Ascending aorta (tissue), 2 donors: Measurements from ENCODE around the gene MTHFD2L. TPM values are rescaled to one million over a fixed set of nuclear protein-coding genes. Genes with fewer than 3 reads are reported as not detected.

ENCODE experiments used
- DNase-seq, 2 donors: peaks; one replicate each; pipeline ENCODE4 v3.0.0-alpha.2; 2019; ENCODE audit warnings: low spot score in 2 of 2
- H3K27ac ChIP-seq, 2 donors: fragments of 200-600 bp; sonication (generic); one replicate each; pipeline ENCODE4 v1.5.1; 2016 to 2017; ENCODE audit warnings: mild to moderate bottlenecking in 1 of 2
- H3K27me3 ChIP-seq: fragments of 200-600 bp; sonication (generic); one replicate; pipeline ENCODE4 v1.5.1; 2017
- H3K36me3 ChIP-seq, 2 donors: fragments of 200-600 bp; sonication (generic); one replicate each; pipeline ENCODE4 v1.5.1; 2016
- H3K4me1 ChIP-seq, 2 donors: fragments of 200-600 bp; sonication (generic); one replicate each; pipeline ENCODE4 v1.5.1; 2016 to 2017; ENCODE audit warnings: mild to moderate bottlenecking in 1 of 2
- H3K4me3 ChIP-seq, 2 donors: fragments of 200-600 bp; sonication (generic); one replicate each; pipeline ENCODE4 v1.5.1; 2016 to 2017; ENCODE audit warnings: mild to moderate bottlenecking in 1 of 2
- H3K9me3 ChIP-seq, 2 donors: fragments of 200-600 bp; sonication (generic); one replicate each; pipeline ENCODE4 v1.5.1; 2016
- intact Hi-C: fragments of 100-400 bp; cut with DNase I; formaldehyde crosslinking; loops from one replicate; pipeline ENCODE4 v1.15.1; 2023
- total RNA-seq: library from RNA; depleted of rRNA; stranded (reverse); fragments of >200 nt; gene quantifications from one replicate; pipeline ENCODE4 v1.1.0, GENCODE V29; 2016
- TF ChIP-seq, protein P1 (sequence below), 3 experiments: fragments of 200-600 bp in 2 of 3; fragments of 450-650 bp in 1 of 3; sonication (generic) in 2 of 3; IDR thresholded peaks; one replicate each; pipeline ENCODE4 v1.5.1; 2016 to 2019; ENCODE audit warnings: antibody characterized with exemption in 3 of 3, mild to moderate bottlenecking in 1 of 3, moderate library complexity in 1 of 3

The MTHFD2L gene
- total RNA-seq, 1 donor from 2014 or later, result not detected

GRCh38 chr4:74190332-74190731 is 32.4 kb downstream of the MTHFD2L start:
- H3K9me3 ChIP-seq, result no peaks in the 10 kb centered on the region
- intact Hi-C loops, result no loop called here
- no peak for DNase-seq
- no peaks in the 10 kb centered on the region for H3K36me3 ChIP-seq
- H3K4me3 ChIP-seq, result no peak overlapping the region
- no peak overlapping the region for H3K27ac ChIP-seq
- H3K4me1 ChIP-seq, result no peaks in the 10 kb centered on the region
- TF ChIP-seq, protein P1, sequence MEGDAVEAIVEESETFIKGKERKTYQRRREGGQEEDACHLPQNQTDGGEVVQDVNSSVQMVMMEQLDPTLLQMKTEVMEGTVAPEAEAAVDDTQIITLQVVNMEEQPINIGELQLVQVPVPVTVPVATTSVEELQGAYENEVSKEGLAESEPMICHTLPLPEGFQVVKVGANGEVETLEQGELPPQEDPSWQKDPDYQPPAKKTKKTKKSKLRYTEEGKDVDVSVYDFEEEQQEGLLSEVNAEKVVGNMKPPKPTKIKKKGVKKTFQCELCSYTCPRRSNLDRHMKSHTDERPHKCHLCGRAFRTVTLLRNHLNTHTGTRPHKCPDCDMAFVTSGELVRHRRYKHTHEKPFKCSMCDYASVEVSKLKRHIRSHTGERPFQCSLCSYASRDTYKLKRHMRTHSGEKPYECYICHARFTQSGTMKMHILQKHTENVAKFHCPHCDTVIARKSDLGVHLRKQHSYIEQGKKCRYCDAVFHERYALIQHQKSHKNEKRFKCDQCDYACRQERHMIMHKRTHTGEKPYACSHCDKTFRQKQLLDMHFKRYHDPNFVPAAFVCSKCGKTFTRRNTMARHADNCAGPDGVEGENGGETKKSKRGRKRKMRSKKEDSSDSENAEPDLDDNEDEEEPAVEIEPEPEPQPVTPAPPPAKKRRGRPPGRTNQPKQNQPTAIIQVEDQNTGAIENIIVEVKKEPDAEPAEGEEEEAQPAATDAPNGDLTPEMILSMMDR (IDR thresholded peaks at IDR 0.05), result no peak
- no peaks in the 10 kb centered on the region for H3K27me3 ChIP-seq

- no peak overlapping the region for H3K27ac ChIP-seq
- TF ChIP-seq, protein P1 (IDR thresholded peaks at IDR 0.05), result no peak
- no peaks in the 10 kb centered on the region for H3K27me3 ChIP-seq
- H3K9me3 ChIP-seq, result no peaks in the 10 kb centered on the region
- DNase-seq, result no peak
- H3K4me3 ChIP-seq, result no peak overlapping the region
- H3K36me3 ChIP-seq, result no peaks in the 10 kb centered on the region
- no peaks in the 10 kb centered on the region for H3K4me1 ChIP-seq
- intact Hi-C loops, result no loop called here
Measured at GRCh38 chr4:74190919-74191397, 33.0 kb downstream of the MTHFD2L start.

GRCh38 chr4:74197080-74197479 is 39.2 kb downstream of the MTHFD2L start:
- no peaks in the 10 kb centered on the region for H3K9me3 ChIP-seq
- no peak for DNase-seq
- TF ChIP-seq, protein P1 (IDR thresholded peaks at IDR 0.05), result no peak
- no peak overlapping the region for H3K4me3 ChIP-seq
- no peak overlapping the region for H3K27ac ChIP-seq
- no peaks in the 10 kb centered on the region for H3K36me3 ChIP-seq
- intact Hi-C loops, result no loop called here
- H3K4me1 ChIP-seq, result no peaks in the 10 kb centered on the region
- H3K27me3 ChIP-seq, result no peaks in the 10 kb centered on the region

- no peak overlapping the region for H3K27ac ChIP-seq
- no peaks in the 10 kb centered on the region for H3K9me3 ChIP-seq
- H3K27me3 ChIP-seq, result no peaks in the 10 kb centered on the region
- H3K36me3 ChIP-seq, result no peaks in the 10 kb centered on the region
- H3K4me3 ChIP-seq, result no peak overlapping the region
- TF ChIP-seq, protein P1 (IDR thresholded peaks at IDR 0.05), result no peak
- peaks cover 0 to 13% of the 10 kb centered on the region in 2 donors for H3K4me1 ChIP-seq
- no peak for DNase-seq
- intact Hi-C loops, result no loop called here
Measured at GRCh38 chr4:74202062-74202586, 44.2 kb downstream of the MTHFD2L start.

DNA sequence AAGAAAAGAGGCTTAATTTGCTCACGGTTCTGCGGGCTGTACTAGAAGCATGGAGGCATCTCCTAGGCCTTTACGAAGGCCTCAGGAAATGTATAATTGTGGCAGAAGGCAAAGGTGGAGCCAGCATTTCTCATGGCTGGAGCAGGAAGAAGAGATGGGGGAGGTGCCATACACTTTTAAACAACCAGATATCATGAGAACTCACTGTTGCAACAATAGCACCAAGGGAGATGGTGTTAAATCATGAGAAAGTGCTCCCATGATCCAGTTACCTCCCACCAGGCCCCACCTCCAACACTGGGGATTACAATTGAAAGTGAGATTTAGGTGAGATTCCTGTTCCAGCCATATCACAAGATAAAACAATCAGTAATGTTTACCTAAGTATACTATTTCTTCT is 45.5 kb downstream of the MTHFD2L start:
- TF ChIP-seq, protein P1 (IDR thresholded peaks at IDR 0.05), result no peak
- no peak overlapping the region for H3K27ac ChIP-seq

GRCh38 chr4:74205046-74205445 is 47.1 kb downstream of the MTHFD2L start:
- intact Hi-C loops, result no loop called here
- TF ChIP-seq, protein P1 (IDR thresholded peaks at IDR 0.05), result no peak
- Histone ChIP-seq H3K4me3 (no peak overlapping the region), H3K4me1 (peaks cover 0 to 20% of the 10 kb centered on the region in 2 donors), H3K27me3 (no peaks in the 10 kb centered on the region), H3K27ac (no peak overlapping the region), H3K9me3 (no peaks in the 10 kb centered on the region), H3K36me3 (no peaks in the 10 kb centered on the region)
- DNase-seq, result no peak

More for the DNA sequence above, 45.5 kb downstream of the MTHFD2L start:
- H3K27me3 ChIP-seq, result no peaks in the 10 kb centered on the region
- no peaks in the 10 kb centered on the region for H3K36me3 ChIP-seq
- intact Hi-C loops, result no loop called here
- no peak for DNase-seq
- no peaks in the 10 kb centered on the region for H3K9me3 ChIP-seq
- no peak overlapping the region for H3K4me3 ChIP-seq
- H3K4me1 ChIP-seq, result peaks cover 0 to 20% of the 10 kb centered on the region in 2 donors
